Lower lobe of right lung (tissue), 2 donors: ENCODE results near the gene IL2. TPM values are rescaled to one million over a fixed set of nuclear protein-coding genes. Genes with fewer than 3 reads are reported as not detected.

Experiments used
- ATAC-seq, 2 donors: fragments of 200-7000 bp; cut with Tn5 transposase; one replicate each; pipeline ENCODE4 v1.9.1; 2020 to 2022; ENCODE audit warnings: mild to moderate bottlenecking in 2 of 2, moderate library complexity in 2 of 2
- DNase-seq: peaks from one replicate; pipeline ENCODE4 v3.0.0-alpha.2; 2020
- H3K27ac ChIP-seq: fragments of 200-600 bp; one replicate; pipeline ENCODE4 v1.8.0; 2022
- H3K27me3 ChIP-seq: fragments of 200-600 bp; one replicate; pipeline ENCODE4 v1.8.0; 2022; ENCODE audit warnings: low read depth
- H3K36me3 ChIP-seq: fragments of 200-600 bp; one replicate; pipeline ENCODE4 v1.8.0; 2022; ENCODE audit warnings: mild to moderate bottlenecking
- H3K4me1 ChIP-seq: fragments of 200-600 bp; one replicate; pipeline ENCODE4 v1.8.0; 2022
- H3K4me3 ChIP-seq: fragments of 200-600 bp; one replicate; pipeline ENCODE4 v1.8.0; 2022; ENCODE audit warnings: mild to moderate bottlenecking
- H3K9me3 ChIP-seq: fragments of 200-600 bp; one replicate; pipeline ENCODE4 v1.8.0; 2022
- intact Hi-C: fragments of 100-400 bp; cut with DNase I; formaldehyde crosslinking; loops from one replicate; pipeline ENCODE4 v1.11.0; 2022
- total RNA-seq: library from RNA; stranded (reverse); fragmentation: NEBNext Ultra II Directional; extraction: Animal tissue kit (Norgen Biotek cat#: 25700); gene quantifications from one replicate; pipeline ENCODE4 v1.2.1, GENCODE V29; 2021
- TF ChIP-seq, protein P1 (sequence below): fragments of 200-600 bp; IDR thresholded peaks from one replicate; pipeline ENCODE4 v1.8.0; 2022; ENCODE audit warnings: antibody characterized with exemption, mild to moderate bottlenecking
- donor health status: DM: no; HTN: yes; CAD: no; lungs with severe emphysema.

IL2 gene
- total RNA-seq, 1 donor from 2014 or later: not detected

DNA sequence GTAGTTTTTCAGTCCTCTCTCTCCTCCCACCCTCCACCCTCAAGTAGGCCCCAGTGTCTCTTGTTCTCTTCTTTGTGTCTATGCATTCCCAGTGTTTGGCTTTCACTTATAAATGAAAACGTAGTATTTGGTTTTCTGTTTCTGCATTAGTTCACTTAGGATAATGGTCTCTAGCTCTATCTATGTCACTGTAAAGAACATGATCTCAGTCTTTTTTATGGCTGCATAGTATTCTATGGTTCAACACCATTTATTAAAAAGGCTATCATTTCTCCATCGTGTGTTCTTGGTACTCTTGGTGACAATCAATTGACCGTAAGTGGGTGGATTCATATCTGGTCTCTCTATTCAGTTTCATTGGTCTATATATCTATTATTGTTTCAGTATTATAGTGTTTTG, 18.7 kb upstream of the IL2 start:
- TF ChIP-seq, protein P1, sequence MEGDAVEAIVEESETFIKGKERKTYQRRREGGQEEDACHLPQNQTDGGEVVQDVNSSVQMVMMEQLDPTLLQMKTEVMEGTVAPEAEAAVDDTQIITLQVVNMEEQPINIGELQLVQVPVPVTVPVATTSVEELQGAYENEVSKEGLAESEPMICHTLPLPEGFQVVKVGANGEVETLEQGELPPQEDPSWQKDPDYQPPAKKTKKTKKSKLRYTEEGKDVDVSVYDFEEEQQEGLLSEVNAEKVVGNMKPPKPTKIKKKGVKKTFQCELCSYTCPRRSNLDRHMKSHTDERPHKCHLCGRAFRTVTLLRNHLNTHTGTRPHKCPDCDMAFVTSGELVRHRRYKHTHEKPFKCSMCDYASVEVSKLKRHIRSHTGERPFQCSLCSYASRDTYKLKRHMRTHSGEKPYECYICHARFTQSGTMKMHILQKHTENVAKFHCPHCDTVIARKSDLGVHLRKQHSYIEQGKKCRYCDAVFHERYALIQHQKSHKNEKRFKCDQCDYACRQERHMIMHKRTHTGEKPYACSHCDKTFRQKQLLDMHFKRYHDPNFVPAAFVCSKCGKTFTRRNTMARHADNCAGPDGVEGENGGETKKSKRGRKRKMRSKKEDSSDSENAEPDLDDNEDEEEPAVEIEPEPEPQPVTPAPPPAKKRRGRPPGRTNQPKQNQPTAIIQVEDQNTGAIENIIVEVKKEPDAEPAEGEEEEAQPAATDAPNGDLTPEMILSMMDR: no peak
- Histone ChIP-seq H3K4me3 (no peak overlapping the region), H3K9me3 (no peaks in the 10 kb centered on the region), H3K36me3 (no peaks in the 10 kb centered on the region), H3K27me3 (no peaks in the 10 kb centered on the region), H3K27ac (no peak overlapping the region), H3K4me1 (no peaks in the 10 kb centered on the region)
- DNase-seq: no peak
- ATAC-seq: no peak
- intact Hi-C loops: no loop called here

DNA sequence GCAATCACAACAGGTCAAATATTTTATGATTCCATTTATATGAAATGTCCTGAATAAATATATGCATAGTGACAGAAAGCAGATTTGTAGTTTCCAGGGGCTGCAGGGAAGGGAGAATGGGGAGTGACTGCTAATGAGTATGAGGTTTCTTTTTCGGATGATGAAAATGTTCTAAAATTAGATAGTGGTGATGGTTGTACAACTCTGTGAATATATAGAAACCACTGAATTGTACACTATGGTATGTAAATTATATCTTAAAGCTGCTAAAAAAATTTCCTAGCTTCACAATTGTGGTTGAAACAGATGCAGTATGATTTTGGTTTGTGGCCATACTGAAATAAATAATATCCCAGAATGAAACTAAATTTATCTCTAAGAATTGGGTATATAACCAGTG, 12.9 kb upstream of the IL2 start:
- no peak overlapping the region for H3K27ac ChIP-seq
- ATAC-seq (no peak), DNase-seq (no peak)
- intact Hi-C loops: no loop called here
- H3K9me3 ChIP-seq: no peaks in the 10 kb centered on the region
- no peaks in the 10 kb centered on the region for H3K36me3 ChIP-seq
- H3K27me3 ChIP-seq: no peaks in the 10 kb centered on the region
- TF ChIP-seq, protein P1: no peak
- H3K4me1 ChIP-seq: no peaks in the 10 kb centered on the region
- H3K4me3 ChIP-seq: no peak overlapping the region

DNA sequence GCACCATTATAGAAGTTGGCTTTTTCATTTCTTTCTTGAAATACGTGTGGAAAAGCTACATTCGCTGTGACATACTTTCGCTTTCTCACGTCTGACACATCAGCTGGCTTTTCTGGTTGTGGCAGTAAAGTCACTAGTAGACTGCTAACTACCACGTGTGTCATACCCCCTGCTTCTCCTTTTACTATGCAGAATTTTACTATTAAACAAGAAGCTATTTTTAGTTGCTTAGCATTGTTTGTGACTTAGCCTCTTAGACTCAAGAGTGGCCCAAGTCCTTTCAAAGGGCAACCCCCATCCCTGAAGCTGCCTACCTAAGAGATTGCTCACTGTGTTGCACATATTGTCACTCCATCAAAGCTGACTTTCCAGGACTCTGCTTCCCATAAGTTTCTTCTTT, 2.1 kb upstream of the IL2 start:
- TF ChIP-seq, protein P1: no peak
- Histone ChIP-seq H3K27ac (no peak overlapping the region), H3K4me3 (peak overlapping the region; percentile 28), H3K4me1 (peaks cover 5% of the 10 kb centered on the region), H3K9me3 (no peaks in the 10 kb centered on the region), H3K27me3 (no peaks in the 10 kb centered on the region), H3K36me3 (no peaks in the 10 kb centered on the region)
- intact Hi-C loops: no loop called here
- ATAC-seq (peak; percentile 57 to 61), DNase-seq (no peak)

DNA sequence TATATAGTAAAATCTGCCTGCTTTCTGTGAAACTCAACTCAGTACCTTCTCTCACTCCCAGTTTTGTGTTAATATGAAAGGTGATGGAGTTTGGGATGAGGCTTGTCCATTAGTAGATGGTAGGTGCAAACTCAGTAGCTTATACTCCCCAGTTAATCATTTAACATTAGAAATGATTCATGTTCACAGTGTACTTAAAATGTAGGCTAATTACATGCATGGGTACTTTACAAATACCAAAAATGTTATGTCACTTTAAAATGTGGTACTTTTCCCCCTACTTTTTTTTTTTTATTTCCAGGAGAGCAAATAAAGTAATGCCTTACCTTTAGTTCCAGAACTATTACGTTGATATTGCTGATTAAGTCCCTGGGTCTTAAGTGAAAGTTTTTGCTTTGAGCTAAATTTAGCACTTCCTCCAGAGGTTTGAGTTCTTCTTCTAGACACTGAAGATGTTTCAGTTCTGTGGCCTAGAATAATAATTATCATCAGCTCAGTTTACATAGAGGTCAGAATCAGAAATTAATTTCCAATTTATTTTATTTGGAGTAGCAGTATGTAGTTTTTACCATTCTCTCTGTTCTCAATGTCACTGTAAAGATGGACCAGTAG, 3.0 kb downstream of the IL2 start:
- Histone ChIP-seq H3K27me3 (no peaks in the 10 kb centered on the region), H3K27ac (no peak overlapping the region), H3K9me3 (no peaks in the 10 kb centered on the region), H3K4me3 (no peak overlapping the region), H3K4me1 (no peaks in the 10 kb centered on the region), H3K36me3 (no peaks in the 10 kb centered on the region)
- intact Hi-C loops: no loop called here
- TF ChIP-seq, protein P1: no peak
- DNase-seq (no peak), ATAC-seq (no peak)

DNA sequence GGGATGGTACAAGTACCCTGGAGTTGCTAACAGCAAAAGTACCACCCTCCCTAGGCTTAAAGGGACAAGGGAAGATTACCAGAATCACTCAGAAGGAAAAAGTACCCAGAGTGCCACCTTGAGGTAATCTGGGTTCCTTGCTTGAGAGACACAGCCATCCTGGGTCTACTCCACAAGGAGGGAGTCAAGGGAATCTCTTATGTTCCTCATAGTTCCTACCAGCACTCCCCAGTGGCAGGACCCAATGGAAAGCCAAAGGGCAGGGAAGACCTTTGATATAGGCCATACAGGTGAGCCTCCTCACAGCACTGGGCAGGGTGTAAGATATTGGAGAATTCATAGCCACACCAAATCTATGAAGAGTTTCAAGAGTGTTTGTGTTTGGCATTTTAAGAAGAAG, 5.7 kb downstream of the IL2 start:
- no peaks in the 10 kb centered on the region for H3K27me3 ChIP-seq
- H3K36me3 ChIP-seq: no peaks in the 10 kb centered on the region
- H3K9me3 ChIP-seq: no peaks in the 10 kb centered on the region
- ATAC-seq (no peak), DNase-seq (no peak)
- no peak overlapping the region for H3K27ac ChIP-seq
- H3K4me1 ChIP-seq: no peaks in the 10 kb centered on the region
- H3K4me3 ChIP-seq: no peak overlapping the region
- intact Hi-C loops: no loop called here
- TF ChIP-seq, protein P1: no peak
